A549 treated with dexamethasone at 1 μM for 4 hours (cell line): ENCODE results near the gene STN1. TPM values are rescaled to one million over a fixed set of nuclear protein-coding genes. Genes with fewer than 3 reads are reported as not detected.

Experiments
- total RNA-seq: library from RNA; stranded (reverse); fragments of 200-300 nt; extraction: Qiagen RNA extraction; gene quantifications from 5 replicates; pipeline ENCODE4 v1.2.3, GENCODE V29; 2022

STN1 gene
- total RNA-seq = 21.0 to 24.0 TPM (median 22.0 TPM) in 5 replicates

GRCh38 chr10:103918053-103918846, at the start of gene STN1:
STN1 (minus strand) TSS chr10:103918184; CDS start chr10:103917594, 590 bp downstream.

GRCh38 chr10:103966671-103967447, 48.9 kb upstream of the STN1 start, which contains the start of gene SLK:
SLK (plus strand) TSS chr10:103967140; CDS start chr10:103967746, 606 bp downstream.

GRCh38 chr10:103855424-103855823, 62.6 kb downstream of the STN1 start, which contains the start of gene SH3PXD2A:
SH3PXD2A (minus strand) TSS chr10:103855576; CDS start chr10:103855266, 310 bp downstream.

Other genes with a start within 250 kb of the STN1 start
- gene SH3PXD2A, start 62.6 kb downstream of the STN1 start, total RNA-seq = 0.54 to 1.2 TPM (median 1.1 TPM) in 5 replicates
- 27.6 to 40.5 TPM (median 34.3 TPM) in 5 replicates for gene SLK, start 49.0 kb upstream of the STN1 start, total RNA-seq
- 1.6 to 2.2 TPM (median 1.7 TPM) in 5 replicates for gene COL17A1, start 167.7 kb upstream of the STN1 start, total RNA-seq
- 14.0 to 16.5 TPM (median 14.6 TPM) in 5 replicates for gene SFR1, start 204.0 kb upstream of the STN1 start, total RNA-seq